Stimulated activated CD4-positive, alpha-beta T cell treated with anti-CD3 and anti-CD28 coated beads, Interleukin-4, amount 100 ng/mL, for 48 hours (primary cell): ENCODE measurements around the gene ZNF423.

Source experiments
- DNase-seq, 2 donors: peaks; one replicate each; pipeline ENCODE4 v3.0.0-alpha.2; 2020; ENCODE audit warnings: low read depth in 2 of 2

The ZNF423 gene

GRCh38 chr16:49558451-49558850, 297.5 kb downstream of the ZNF423 start:
- DNase-seq = no peak

GRCh38 chr16:49556606-49557446, 299.1 kb downstream of the ZNF423 start:
- DNase-seq = no peak

GRCh38 chr16:49556249-49556605, 299.7 kb downstream of the ZNF423 start:
- DNase-seq = no peak

- no peak for DNase-seq
These were observed 301.2 kb downstream of the ZNF423 start for GRCh38 chr16:49554681-49555080.

- DNase-seq = no peak
These were observed 303.5 kb downstream of the ZNF423 start for GRCh38 chr16:49552313-49552928.

GRCh38 chr16:49550666-49551065, 305.2 kb downstream of the ZNF423 start:
- no peak for DNase-seq

GRCh38 chr16:49550140-49550539, 305.8 kb downstream of the ZNF423 start:
- DNase-seq = no peak

GRCh38 chr16:49548325-49548970, 307.5 kb downstream of the ZNF423 start:
- DNase-seq = no peak

- no peak for DNase-seq
These were observed 308.5 kb downstream of the ZNF423 start for GRCh38 chr16:49547448-49547847.

- no peak for DNase-seq
These were observed 309.2 kb downstream of the ZNF423 start for GRCh38 chr16:49546735-49547134.

GRCh38 chr16:49545741-49546448, 310.0 kb downstream of the ZNF423 start:
- DNase-seq = no peak

- no peak for DNase-seq
These were observed 310.7 kb downstream of the ZNF423 start for GRCh38 chr16:49545243-49545642.

- no peak for DNase-seq
These were observed 311.1 kb downstream of the ZNF423 start for GRCh38 chr16:49544828-49545227.

GRCh38 chr16:49543631-49543946, 312.3 kb downstream of the ZNF423 start:
- DNase-seq = no peak

GRCh38 chr16:49542946-49543630, 312.8 kb downstream of the ZNF423 start:
- no peak for DNase-seq

GRCh38 chr16:49542391-49542891, 313.5 kb downstream of the ZNF423 start:
- no peak for DNase-seq

- DNase-seq = no peak
These were observed 315.1 kb downstream of the ZNF423 start for GRCh38 chr16:49540836-49541235.

- no peak for DNase-seq
These were observed 316.2 kb downstream of the ZNF423 start for GRCh38 chr16:49539758-49540157.

- no peak for DNase-seq
These were observed 317.9 kb downstream of the ZNF423 start for GRCh38 chr16:49537924-49538459.

GRCh38 chr16:49534901-49535610, 320.9 kb downstream of the ZNF423 start:
- no peak for DNase-seq

GRCh38 chr16:49533422-49533821, 322.5 kb downstream of the ZNF423 start:
- no peak for DNase-seq
